HG03196 (cell line): ENCODE results near the gene SLC50A1.
"Not testable (repeated sequence)": the region's sequence is repeated elsewhere in the genome, so short reads cannot be mapped to it uniquely, and the experiment has no call there.

Experiments
- ATAC-seq: cut with Tn5 transposase; IDR thresholded peaks from one replicate; pipeline ENCODE4 v1.9.1; 2021; ENCODE audit not compliant: unreplicated experiment

SLC50A1 gene

GRCh38 chr1:155116113-155116764 lies 19.4 kb upstream of the SLC50A1 start:
- no peak for ATAC-seq

GRCh38 chr1:155117610-155118009 lies 18.0 kb upstream of the SLC50A1 start:
- no peak for ATAC-seq

- ATAC-seq, result not testable (repeated sequence)
These were observed 17.6 kb upstream of the SLC50A1 start for GRCh38 chr1:155118090-155118489.

GRCh38 chr1:155120253-155120652 lies 15.4 kb upstream of the SLC50A1 start:
- no peak for ATAC-seq

GRCh38 chr1:155121249-155121648 lies 14.4 kb upstream of the SLC50A1 start:
- no peak for ATAC-seq

- ATAC-seq, result no peak
These were observed 13.3 kb upstream of the SLC50A1 start for GRCh38 chr1:155122308-155122707.

GRCh38 chr1:155123801-155124200 lies 11.9 kb upstream of the SLC50A1 start:
- no peak for ATAC-seq

- no peak for ATAC-seq
These were observed 10.9 kb upstream of the SLC50A1 start for GRCh38 chr1:155124503-155125463.

- no peak for ATAC-seq
These were observed 10.1 kb upstream of the SLC50A1 start for GRCh38 chr1:155125511-155125945.

- no peak for ATAC-seq
These were observed 9.6 kb upstream of the SLC50A1 start for GRCh38 chr1:155125946-155126555.

GRCh38 chr1:155126556-155127104 lies 9.0 kb upstream of the SLC50A1 start:
- no peak for ATAC-seq

GRCh38 chr1:155127105-155127966 lies 8.3 kb upstream of the SLC50A1 start, which contains the start of gene EFNA1:
Gene EFNA1, plus strand, starts transcription at chr1:155127876. Its CDS starts 102 bp downstream, at chr1:155127978.
- ATAC-seq, result no peak

- ATAC-seq, result no peak
These were observed 7.5 kb upstream of the SLC50A1 start for GRCh38 chr1:155127967-155128754.

- ATAC-seq, result no peak
These were observed 6.7 kb upstream of the SLC50A1 start for GRCh38 chr1:155128755-155129473.

GRCh38 chr1:155130272-155131006 lies 5.2 kb upstream of the SLC50A1 start:
- ATAC-seq, result no peak

- ATAC-seq, result no peak
These were observed 4.4 kb upstream of the SLC50A1 start for GRCh38 chr1:155131285-155131684.

- no peak for ATAC-seq
These were observed 3.8 kb upstream of the SLC50A1 start for GRCh38 chr1:155131856-155132255.

GRCh38 chr1:155133799-155134281 lies 1.8 kb upstream of the SLC50A1 start:
- ATAC-seq, result no peak
